Activated B cell treated with CpG ODN at 0.5 μM for 24 hours (primary cell): Measurements from ENCODE around the gene VEZT. TPM values are rescaled to one million over a fixed set of nuclear protein-coding genes. Genes with fewer than 3 reads are reported as not detected.

Source experiments
- ATAC-seq: fragments of 200-7000 bp; cut with Tn5 transposase; one replicate; pipeline ENCODE4 v1.10.0; 2021; ENCODE audit warnings: low read depth, mild to moderate bottlenecking, moderate library complexity
- CTCF ChIA-PET: fragments of 350-600 bp; sonication (Branson Sonifier 250); formaldehyde crosslinking; loops from one replicate; lab custom pipeline; 2021; ENCODE audit warnings: antibody characterized with exemption; lab: Charles Lee
- POLR2A ChIA-PET: fragments of 350-600 bp; sonication (Branson Sonifier 250); formaldehyde crosslinking; loops from one replicate; lab custom pipeline; 2021; ENCODE audit warnings: antibody characterized with exemption; lab: Charles Lee
- DNase-seq: peaks from one replicate; pipeline ENCODE4 v3.0.0; 2022
- H3K27ac Mint-ChIP-seq: one replicate; pipeline ENCODE4 v1.8.0; 2020; ENCODE audit warnings: mixed read lengths
- H3K27me3 Mint-ChIP-seq: one replicate; pipeline ENCODE4 v1.8.0; 2021; ENCODE audit warnings: mixed read lengths
- H3K36me3 Mint-ChIP-seq: one replicate; pipeline ENCODE4 v1.8.0; 2021; ENCODE audit warnings: low read depth, mixed read lengths
- H3K4me1 Mint-ChIP-seq: one replicate; pipeline ENCODE4 v1.8.0; 2021; ENCODE audit warnings: mixed read lengths
- H3K4me3 Mint-ChIP-seq: one replicate; pipeline ENCODE4 v1.8.0; 2020; ENCODE audit warnings: mild to moderate bottlenecking, mixed read lengths
- H3K9me3 Mint-ChIP-seq: one replicate; pipeline ENCODE4 v1.8.0; 2020; ENCODE audit warnings: mixed read lengths
- CTCF ChIP-seq: fragments of 200-600 bp; IDR thresholded peaks from one replicate; pipeline ENCODE4 v1.8.0; 2022; ENCODE audit warnings: antibody characterized with exemption, mild to moderate bottlenecking
- intact Hi-C: fragments of 100-400 bp; cut with micrococcal nuclease; formaldehyde crosslinking; loops from one replicate; pipeline ENCODE4 v1.15.1; 2024
- total RNA-seq: library from RNA; stranded (reverse); gene quantifications from 2 replicates; pipeline ENCODE4 v1.2.3, GENCODE V29; 2022

VEZT gene
- total RNA-seq, 1 donor from 2014 or later: 58.7 TPM

GRCh38 chr12:95248095-95248494 is 30.5 kb downstream of the VEZT start:
- CTCF ChIA-PET: no interaction called here
- no peaks in the 10 kb centered on the region for H3K9me3 Mint-ChIP-seq
- ATAC-seq (no peak), DNase-seq (no peak)
- no peak overlapping the region for H3K4me3 Mint-ChIP-seq
- peaks cover 26% of the 10 kb centered on the region for H3K36me3 Mint-ChIP-seq
- H3K27me3 Mint-ChIP-seq: no peaks in the 10 kb centered on the region
- intact Hi-C loops: no loop called here
- peaks cover 10% of the 10 kb centered on the region for H3K4me1 Mint-ChIP-seq
- H3K27ac Mint-ChIP-seq: no peak overlapping the region
- no peak for TF ChIP-seq CTCF
- POLR2A ChIA-PET: no interaction called here

DNA sequence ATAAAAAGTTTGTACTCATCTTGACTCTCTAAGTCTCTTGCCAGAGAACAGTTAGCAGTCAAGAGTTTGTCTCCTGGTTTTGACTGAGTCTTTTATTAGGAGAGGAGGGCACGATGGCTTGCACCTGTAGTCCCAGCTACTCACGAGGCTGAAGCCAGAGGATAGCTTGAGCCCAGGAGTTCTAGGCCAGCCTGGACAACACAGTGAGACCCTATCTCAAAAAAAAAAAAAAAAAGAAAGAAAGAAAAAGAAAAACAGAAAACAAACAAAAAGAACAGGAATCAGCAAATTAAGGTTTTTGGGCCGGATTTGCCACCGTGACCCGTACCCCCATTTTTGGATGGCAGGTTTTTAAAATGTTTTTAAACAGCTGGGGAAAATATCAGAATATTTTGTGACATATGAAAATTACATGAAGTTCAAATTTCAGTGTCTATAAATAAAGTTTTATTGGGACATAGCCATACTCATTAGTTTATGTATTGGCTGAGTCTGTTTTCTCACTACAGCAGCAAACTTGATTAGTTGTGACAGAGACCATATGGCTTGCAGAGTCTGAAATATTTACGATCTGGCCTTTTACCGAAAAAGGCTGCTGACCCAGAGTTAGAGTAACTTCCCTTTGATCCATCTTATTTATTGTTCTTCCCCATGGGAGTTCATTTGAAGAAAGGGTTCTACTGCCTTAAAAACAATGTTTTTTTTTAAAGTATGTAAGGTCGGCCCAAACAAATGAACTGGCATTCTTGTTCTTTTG is 31.2 kb downstream of the VEZT start:
- Mint-ChIP-seq H3K9me3 (no peaks in the 10 kb centered on the region), H3K4me1 (peaks cover 10% of the 10 kb centered on the region), H3K4me3 (no peak overlapping the region), H3K36me3 (peaks cover 27% of the 10 kb centered on the region), H3K27me3 (no peaks in the 10 kb centered on the region), H3K27ac (no peak overlapping the region)
- CTCF ChIA-PET: no interaction called here
- POLR2A ChIA-PET: interaction anchor here (0.7 kb wide), 1 partner anchor 466 kb away, joined by 3 read pairs; no protein-coding TSS in a partner anchor
- DNase-seq (no peak), ATAC-seq (no peak)
- intact Hi-C loops: no loop called here
- no peak for TF ChIP-seq CTCF

DNA sequence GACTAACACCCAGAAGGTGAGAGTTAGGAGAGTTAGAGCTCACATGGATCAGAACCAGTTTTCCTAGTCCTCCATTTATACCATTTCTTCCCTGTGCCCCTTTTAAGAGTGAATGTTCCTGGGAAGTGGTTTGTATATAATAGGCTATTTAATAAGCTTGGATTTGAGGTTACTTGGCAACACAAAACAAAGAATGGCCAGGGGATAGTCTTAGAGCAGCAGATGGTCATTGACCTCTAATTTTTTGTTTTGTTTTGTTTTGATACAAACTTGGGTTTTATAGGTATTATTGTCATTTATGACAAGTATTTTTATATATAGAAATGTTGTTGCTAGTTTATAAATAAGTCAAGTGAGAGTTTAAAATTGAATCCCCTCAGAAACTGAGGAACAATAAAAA is 35.8 kb downstream of the VEZT start:
- CTCF ChIA-PET: no interaction called here
- no peak for TF ChIP-seq CTCF
- intact Hi-C loops: no loop called here

DNA sequence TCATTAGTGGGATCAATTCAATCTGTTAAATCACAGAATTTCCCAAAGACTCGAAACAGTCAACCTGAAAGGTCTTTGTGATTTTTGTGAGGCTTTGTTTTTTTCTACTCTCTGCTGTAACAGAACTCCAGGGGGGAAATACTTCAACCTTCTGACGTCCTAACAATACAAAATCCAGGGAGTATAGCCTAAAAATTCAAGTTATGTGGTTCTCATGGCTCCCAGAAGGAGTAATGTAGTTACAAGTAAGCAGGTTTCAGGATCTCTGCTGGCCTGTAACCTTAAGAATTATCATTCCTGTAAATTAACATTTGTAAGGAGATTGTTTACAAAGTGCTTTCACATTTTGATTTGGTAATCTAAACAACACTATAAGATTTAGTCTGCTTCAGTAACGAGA is 39.9 kb downstream of the VEZT start:
- ChIA-PET POLR2A (no interaction called here), CTCF (no interaction called here)
- peaks cover 70% of the 10 kb centered on the region for H3K36me3 Mint-ChIP-seq
- TF ChIP-seq CTCF: no peak
- H3K4me3 Mint-ChIP-seq: no peak overlapping the region
- no peak for ATAC-seq
- DNase-seq: no peak
- H3K9me3 Mint-ChIP-seq: no peaks in the 10 kb centered on the region
- no peaks in the 10 kb centered on the region for H3K27me3 Mint-ChIP-seq
- no peaks in the 10 kb centered on the region for H3K4me1 Mint-ChIP-seq
- H3K27ac Mint-ChIP-seq: no peak overlapping the region
- intact Hi-C loops: no loop called here

More for the DNA sequence above, 35.8 kb downstream of the VEZT start:
- Mint-ChIP-seq H3K4me3 (no peak overlapping the region), H3K4me1 (peaks cover 2% of the 10 kb centered on the region), H3K9me3 (no peaks in the 10 kb centered on the region), H3K36me3 (peaks cover 59% of the 10 kb centered on the region), H3K27me3 (no peaks in the 10 kb centered on the region), H3K27ac (no peak overlapping the region)
- DNase-seq (no peak), ATAC-seq (no peak)
- POLR2A ChIA-PET: no interaction called here

GRCh38 chr12:95258151-95258550 is 40.5 kb downstream of the VEZT start:
- ATAC-seq: no peak
- Mint-ChIP-seq H3K36me3 (peaks cover 73% of the 10 kb centered on the region), H3K4me1 (no peaks in the 10 kb centered on the region), H3K9me3 (no peaks in the 10 kb centered on the region), H3K27ac (no peak overlapping the region), H3K27me3 (no peaks in the 10 kb centered on the region), H3K4me3 (no peak overlapping the region)
- intact Hi-C loops: no loop called here
- DNase-seq: no peak
- ChIA-PET CTCF (no interaction called here), POLR2A (no interaction called here)
- no peak for TF ChIP-seq CTCF
